Measurements from ENCODE around the gene ASS1. TPM values are rescaled to one million over a fixed set of nuclear protein-coding genes. Genes with fewer than 3 reads are reported as not detected.

ASS1 gene
- total RNA-seq, 1 experiment from 2014 or later: 25.2 TPM

DNA sequence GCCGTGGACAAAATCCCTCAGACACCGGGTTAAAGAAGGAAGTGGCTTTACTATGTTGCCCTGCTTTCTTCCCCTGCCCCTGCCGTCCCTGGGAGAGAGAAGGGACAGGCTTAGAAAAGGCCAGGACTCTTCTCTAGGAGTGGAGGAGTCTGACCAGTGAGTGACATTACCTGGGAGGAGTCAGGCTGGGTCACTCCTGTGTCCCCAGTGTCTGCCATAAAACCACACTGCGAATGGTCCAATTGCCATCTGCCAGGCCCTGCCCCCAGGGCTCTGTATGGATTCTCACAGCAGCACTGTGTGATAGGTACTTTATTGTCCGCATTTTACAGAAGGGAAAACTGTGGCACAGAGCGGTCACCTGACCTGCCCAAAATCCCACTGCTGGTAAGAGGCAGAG, 103.3 kb downstream of the ASS1 start:
- Histone ChIP-seq H3K27me3 (replicated peaks) (no peaks in the 10 kb centered on the region; the same call in 1 of the 2 replicates), H3K27ac (no peak overlapping the region)
- DNase-seq (ENCODE audit: low read depth in 1 of 2, low spot score in 2 of 2): no peak

DNA sequence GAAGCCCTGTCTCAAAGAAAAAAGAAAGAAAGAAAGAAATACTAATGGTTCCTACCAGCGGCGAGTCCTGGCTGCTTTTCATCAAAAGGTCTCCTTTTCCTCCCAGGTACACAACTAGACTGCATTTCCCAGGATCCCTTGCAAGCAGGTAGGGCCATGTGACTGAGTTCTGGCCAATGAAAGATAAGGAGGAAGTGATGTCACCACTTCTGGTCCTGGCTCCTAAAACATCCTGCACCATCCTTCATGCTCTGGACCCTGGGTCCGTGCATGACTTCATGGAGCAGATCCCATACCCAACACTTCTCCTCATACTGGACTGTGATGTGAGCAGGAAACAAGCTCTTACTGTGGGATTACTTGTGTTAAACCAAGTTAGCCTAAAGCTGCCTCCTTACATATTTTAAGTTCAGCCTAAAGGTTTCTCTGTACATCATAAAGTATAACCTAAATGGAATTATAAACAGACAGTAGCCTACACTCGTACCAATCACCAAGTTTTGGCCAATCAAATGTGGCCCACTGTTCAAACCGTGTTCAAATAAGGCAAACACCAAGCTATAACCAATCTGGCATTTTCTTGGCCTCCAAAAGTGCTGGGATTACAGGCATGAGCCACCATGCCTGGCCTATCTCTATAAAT, 104.5 kb downstream of the ASS1 start:
- Histone ChIP-seq H3K9me3 (replicated peaks) (no peaks in the 10 kb centered on the region; the same call in 1 of the 2 replicates), H3K27me3 (replicated peaks) (peaks cover 3% of the 10 kb centered on the region; the same call in 1 of the 2 replicates), H3K4me1 (replicated peaks) (no peaks in the 10 kb centered on the region), H3K36me3 (no peaks in the 10 kb centered on the region), H3K27ac (no peak overlapping the region), H3K4me3 (no peak overlapping the region)
- DNase-seq (ENCODE audit: low read depth in 1 of 2, low spot score in 2 of 2): no peak

More for the DNA sequence above, 103.3 kb downstream of the ASS1 start:
- no peaks in the 10 kb centered on the region for H3K36me3 ChIP-seq
- H3K9me3 ChIP-seq (replicated peaks): no peaks in the 10 kb centered on the region; the same call in 1 of the 2 replicates
- no peak overlapping the region for H3K4me3 ChIP-seq
- no peaks in the 10 kb centered on the region for H3K4me1 ChIP-seq (replicated peaks)

Other genes starting within 250 kb of the ASS1 start
- 1.2 and 1.9 TPM in 2 replicates for gene HMCN2, start 179.2 kb upstream of the ASS1 start, total RNA-seq (2014; rRNA removed; shearing (Covaris generic))
- gene FUBP3, start 134.6 kb downstream of the ASS1 start, total RNA-seq (2014; rRNA removed; shearing (Covaris generic)): 43.3 and 52.3 TPM in 2 replicates
- not detected in 2 replicates for gene PRDM12, start 219.6 kb downstream of the ASS1 start, total RNA-seq (2014; rRNA removed; shearing (Covaris generic))
- 25.9 and 41.5 TPM in 2 replicates for gene EXOSC2, start 248.8 kb downstream of the ASS1 start, total RNA-seq (2014; rRNA removed; shearing (Covaris generic))

Data from SJSA1 (cell line).